GF-D8 (cell line): ENCODE data around the gene RNASE8.

ENCODE experiments used
- DNase-seq: peaks from one replicate; lab custom pipeline; 2025; lab: John Stamatoyannopoulos, UW

RNASE8 gene

GRCh38 chr14:21106498-21107282, 49.1 kb downstream of the RNASE8 start:
- DNase-seq = peak; percentile 25

GRCh38 chr14:21107283-21107800, 49.7 kb downstream of the RNASE8 start:
- DNase-seq = no peak
